B cell (primary cell): ENCODE results near the gene MIF. TPM values are rescaled to one million over a fixed set of nuclear protein-coding genes. Genes with fewer than 3 reads are reported as not detected.

ENCODE experiments used
- ATAC-seq: fragments of 200-7000 bp; cut with Tn5 transposase; one replicate; pipeline ENCODE4 v1.10.0; 2021; ENCODE audit warnings: low read depth, mild to moderate bottlenecking, moderate number of reproducible peaks, moderate library complexity
- CTCF ChIA-PET: fragments of 350-600 bp; sonication (Branson Sonifier 250); formaldehyde crosslinking; loops from one replicate; lab custom pipeline; 2021; ENCODE audit warnings: antibody characterized with exemption, inconsistent platforms; lab: Charles Lee
- POLR2A ChIA-PET: fragments of 350-600 bp; sonication (Branson Sonifier 250); formaldehyde crosslinking; loops from one replicate; lab custom pipeline; 2021; ENCODE audit warnings: antibody characterized with exemption; lab: Charles Lee
- DNase-seq: peaks from one replicate; pipeline ENCODE4 v3.0.0; 2013
- H2AFZ ChIP-seq: 2 replicates; pipeline ENCODE4 v1.6.1; 2012; ENCODE audit warnings: mild to moderate bottlenecking, low read depth, low read length; ENCODE audit not compliant: insufficient read depth, poor library complexity, severe bottlenecking
- H3K27ac ChIP-seq, 2 donors: 1 replicate in 1 of 2; 2 replicates in 1 of 2; pipeline ENCODE4 v1.5.1; 2012 to 2013; ENCODE audit warnings: low read length in 2 of 2, mild to moderate bottlenecking in 2 of 2, moderate library complexity in 1 of 2
- H3K27me3 ChIP-seq, 4 experiments: fragments of 200-600 bp in 1 of 4; sonication (generic) in 1 of 4; replicated peaks in 1 of 4; 1 replicate in 2 of 4; 2 replicates in 2 of 4; pipeline versions ENCODE4 v1.6.1 to v1.7.0; 2013 to 2016; ENCODE audit warnings: low read length in 3 of 4, mild to moderate bottlenecking in 2 of 4, mixed read lengths in 1 of 4, moderate library complexity in 1 of 4; ENCODE audit not compliant: insufficient read depth in 4 of 4, control insufficient read depth in 3 of 4; ENCODE audit errors: control extremely low read depth in 1 of 4
- H3K36me3 ChIP-seq, 2 experiments: replicated peaks in 1 of 2; 1 replicate in 1 of 2; 2 replicates in 1 of 2; pipeline versions ENCODE4 v1.6.1 to v1.7.1; 2013; ENCODE audit warnings: low read length in 1 of 2; ENCODE audit not compliant: insufficient read depth in 2 of 2, control insufficient read depth in 1 of 2; ENCODE audit errors: control extremely low read depth in 1 of 2, extremely low read depth in 1 of 2
- H3K4me1 ChIP-seq, 2 donors: fragments of 200-600 bp in 1 of 2; sonication (generic) in 1 of 2; 1 replicate in 1 of 2; 2 replicates in 1 of 2; pipeline versions ENCODE4 v1.5.1 to v1.6.1; 2013 to 2017; ENCODE audit warnings: low read length in 2 of 2; ENCODE audit not compliant: control insufficient read depth in 2 of 2, insufficient read depth in 2 of 2
- H3K4me2 ChIP-seq: replicated peaks from 2 replicates; pipeline ENCODE3; 2012; ENCODE audit warnings: mild to moderate bottlenecking, low read depth, low read length; ENCODE audit not compliant: poor library complexity, severe bottlenecking
- H3K4me3 ChIP-seq, 5 experiments: fragments of 200-600 bp in 1 of 5; sonication (generic) in 1 of 5; 1 replicate in 3 of 5; 2 replicates in 2 of 5; pipeline versions ENCODE4 v1.5.1 to v1.7.0; 2011 to 2016; ENCODE audit warnings: low read length in 4 of 5, mild to moderate bottlenecking in 4 of 5, low read depth in 2 of 5, control low read depth in 1 of 5, moderate library complexity in 1 of 5; ENCODE audit not compliant: insufficient read depth in 1 of 5; ENCODE audit errors: control extremely low read depth in 1 of 5, extremely low read depth in 1 of 5
- H3K79me2 ChIP-seq: fragments of 200-600 bp; sonication (generic); one replicate; pipeline ENCODE4 v1.6.0; 2016; ENCODE audit warnings: low read length; ENCODE audit not compliant: control insufficient read depth, insufficient read depth
- H3K9ac ChIP-seq: fragments of 200-600 bp; sonication (generic); 2 replicates; pipeline ENCODE4 v1.6.1; 2017; ENCODE audit warnings: mild to moderate bottlenecking, low read length, moderate library complexity
- H3K9me3 ChIP-seq, 3 donors: one replicate each; pipeline versions ENCODE4 v1.6.1 to v1.7.1; 2013; ENCODE audit warnings: low read length in 2 of 3; ENCODE audit not compliant: control insufficient read depth in 2 of 3, insufficient read depth in 1 of 3; ENCODE audit errors: control extremely low read depth in 1 of 3
- H4K20me1 ChIP-seq: 2 replicates; pipeline ENCODE4 v1.6.0; 2012; ENCODE audit warnings: mild to moderate bottlenecking, low read length; ENCODE audit not compliant: insufficient read depth, control insufficient read depth, poor library complexity, severe bottlenecking
- H3K27ac Mint-ChIP-seq: one replicate; pipeline ENCODE4 v1.8.0; 2021; ENCODE audit warnings: mixed read lengths
- H3K27me3 Mint-ChIP-seq: one replicate; pipeline ENCODE4 v1.8.0; 2021; ENCODE audit warnings: mixed read lengths
- H3K4me1 Mint-ChIP-seq: one replicate; pipeline ENCODE4 v1.8.0; 2021; ENCODE audit warnings: mixed read lengths
- H3K4me3 Mint-ChIP-seq: one replicate; pipeline ENCODE4 v1.8.0; 2021; ENCODE audit warnings: mixed read lengths
- H3K9me3 Mint-ChIP-seq: one replicate; pipeline ENCODE4 v1.8.0; 2022; ENCODE audit warnings: mixed read lengths; ENCODE audit not compliant: insufficient read depth
- EZH2 ChIP-seq: IDR thresholded peaks from 2 replicates; pipeline ENCODE4 v1.6.1; 2012; ENCODE audit warnings: borderline replicate concordance, low read depth, mild to moderate bottlenecking, moderate library complexity, low read length; ENCODE audit not compliant: insufficient read depth, poor library complexity, severe bottlenecking
- WGBS: methylation state at CpG from one replicate; pipeline ENCODE4 v1.1.5; 2013; ENCODE audit warnings: missing lambda C conversion rate; ENCODE audit not compliant: insufficient coverage; 5-methylcytosine and 5-hydroxymethylcytosine counted together
- intact Hi-C: fragments of 100-400 bp; cut with micrococcal nuclease; formaldehyde crosslinking; loops from one replicate; pipeline ENCODE4 v1.10.0; 2022
- polyA plus RNA-seq: library from polyadenylated mRNA; depleted of rRNA; stranded (reverse); fragments of >200 nt; gene quantifications from 2 replicates; pipeline ENCODE4 v1.2.3, GENCODE V29; 2012
- total RNA-seq, 2 donors: library from RNA; stranded (reverse); fragments of 120-200 nt in 1 of 2; gene quantifications; 1 replicate in 1 of 2; 2 replicates in 1 of 2; pipeline versions ENCODE4 v1.2.3 to v1.2.4, GENCODE V29; 2013 to 2022
- TF ChIP-seq, protein P1 (sequence below): fragments of 200-600 bp; IDR thresholded peaks from one replicate; pipeline ENCODE4 v1.8.0; 2022; ENCODE audit warnings: antibody characterized with exemption, mild to moderate bottlenecking

MIF gene
- total and polyA plus RNA-seq, 2 donors (not counting 1 experiment from before 2014, with no cell fraction given): 143 to 272 TPM

DNA sequence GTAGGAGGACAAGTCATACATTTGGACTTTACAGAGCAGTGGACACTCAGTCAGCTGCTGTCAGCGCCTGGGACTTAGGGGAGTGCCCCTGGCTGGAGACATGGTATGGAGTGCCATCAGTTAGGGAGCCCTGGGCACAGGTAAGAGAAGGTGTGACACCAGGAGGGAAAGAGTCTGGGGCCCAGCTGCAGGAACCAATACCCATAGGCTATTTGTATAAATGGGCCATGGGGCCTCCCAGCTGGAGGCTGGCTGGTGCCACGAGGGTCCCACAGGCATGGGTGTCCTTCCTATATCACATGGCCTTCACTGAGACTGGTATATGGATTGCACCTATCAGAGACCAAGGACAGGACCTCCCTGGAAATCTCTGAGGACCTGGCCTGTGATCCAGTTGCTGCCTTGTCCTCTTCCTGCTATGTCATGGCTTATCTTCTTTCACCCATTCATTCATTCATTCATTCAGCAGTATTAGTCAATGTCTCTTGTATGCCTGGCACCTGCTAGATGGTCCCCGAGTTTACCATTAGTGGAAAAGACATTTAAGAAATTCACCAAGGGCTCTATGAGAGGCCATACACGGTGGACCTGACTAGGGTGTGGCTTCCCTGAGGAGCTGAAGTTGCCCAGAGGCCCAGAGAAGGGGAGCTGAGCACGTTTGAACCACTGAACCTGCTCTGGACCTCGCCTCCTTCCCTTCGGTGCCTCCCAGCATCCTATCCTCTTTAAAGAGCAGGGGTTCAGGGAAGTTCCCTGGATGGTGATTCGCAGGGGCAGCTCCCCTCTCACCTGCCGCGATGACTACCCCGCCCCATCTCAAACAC is 850 bp upstream of the MIF start:
- CTCF ChIA-PET: interaction anchor here (0.9 to 2.5 kb wide), 17 partner anchors 9 to 145 kb away, joined by 3 to 25 read pairs (median 5); partner anchors contain the start of genes MMP11 and SLC2A11
- Mint-ChIP-seq H3K27ac (peak overlapping the region; percentile 98), H3K4me3 (peak overlapping the region; percentile 93), H3K9me3 (no peaks in the 10 kb centered on the region), H3K27me3 (no peaks in the 10 kb centered on the region), H3K4me1 (peaks cover 28% of the 10 kb centered on the region)
- Histone ChIP-seq H4K20me1 (peaks cover 34% of the 10 kb centered on the region), H3K27ac (peak overlapping the region; percentile 87 to 89), H3K36me3 (peaks cover 0 to 16% of the 10 kb centered on the region in 2 experiments), H3K4me1 (peaks cover 13 to 19% of the 10 kb centered on the region in 2 donors), H3K27me3 (no peaks in the 10 kb centered on the region), H3K4me2 (peak overlapping the region; percentile 91), H3K9ac (peak overlapping the region; percentile 81), H3K4me3 (peak overlapping the region; percentile 5 to 88 (median 84)), H2AFZ (peak overlapping the region; percentile 86), H3K79me2 (peaks cover 12% of the 10 kb centered on the region), H3K9me3 (peaks cover 0 to 4% (median 0%) of the 10 kb centered on the region in 3 donors)
- intact Hi-C loops: loop anchor here (5.0 kb wide), 1 partner anchor 36 kb away; the partner anchor contains the start of gene SLC2A11
- ATAC-seq (no peak), DNase-seq (no peak)
- no peak for TF ChIP-seq EZH2
- TF ChIP-seq, protein P1, sequence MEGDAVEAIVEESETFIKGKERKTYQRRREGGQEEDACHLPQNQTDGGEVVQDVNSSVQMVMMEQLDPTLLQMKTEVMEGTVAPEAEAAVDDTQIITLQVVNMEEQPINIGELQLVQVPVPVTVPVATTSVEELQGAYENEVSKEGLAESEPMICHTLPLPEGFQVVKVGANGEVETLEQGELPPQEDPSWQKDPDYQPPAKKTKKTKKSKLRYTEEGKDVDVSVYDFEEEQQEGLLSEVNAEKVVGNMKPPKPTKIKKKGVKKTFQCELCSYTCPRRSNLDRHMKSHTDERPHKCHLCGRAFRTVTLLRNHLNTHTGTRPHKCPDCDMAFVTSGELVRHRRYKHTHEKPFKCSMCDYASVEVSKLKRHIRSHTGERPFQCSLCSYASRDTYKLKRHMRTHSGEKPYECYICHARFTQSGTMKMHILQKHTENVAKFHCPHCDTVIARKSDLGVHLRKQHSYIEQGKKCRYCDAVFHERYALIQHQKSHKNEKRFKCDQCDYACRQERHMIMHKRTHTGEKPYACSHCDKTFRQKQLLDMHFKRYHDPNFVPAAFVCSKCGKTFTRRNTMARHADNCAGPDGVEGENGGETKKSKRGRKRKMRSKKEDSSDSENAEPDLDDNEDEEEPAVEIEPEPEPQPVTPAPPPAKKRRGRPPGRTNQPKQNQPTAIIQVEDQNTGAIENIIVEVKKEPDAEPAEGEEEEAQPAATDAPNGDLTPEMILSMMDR: no peak
- WGBS: 37% methylated on average over 8 of the region's 11 CpGs
- POLR2A ChIA-PET: interaction anchor here (1.0 to 2.5 kb wide), 11 partner anchors 20 to 824 kb away, joined by 3 to 32 read pairs (median 5); partner anchors contain the start of genes DERL3, GUCD1, SLC2A11 and SNRPD3
